Amniotic stem cell (primary cell): ENCODE results near the gene MYL12B.
A peak's percentile ranks its signal among the peaks of the same experiment; 100 is the strongest.
"Not testable (repeated sequence)": the region's sequence is repeated elsewhere in the genome, so short reads cannot be mapped to it uniquely, and the experiment has no call there.

Experiments used
- DNase-seq: peaks from one replicate; lab custom pipeline; 2025; lab: John Stamatoyannopoulos, UW

Gene MYL12B

DNA sequence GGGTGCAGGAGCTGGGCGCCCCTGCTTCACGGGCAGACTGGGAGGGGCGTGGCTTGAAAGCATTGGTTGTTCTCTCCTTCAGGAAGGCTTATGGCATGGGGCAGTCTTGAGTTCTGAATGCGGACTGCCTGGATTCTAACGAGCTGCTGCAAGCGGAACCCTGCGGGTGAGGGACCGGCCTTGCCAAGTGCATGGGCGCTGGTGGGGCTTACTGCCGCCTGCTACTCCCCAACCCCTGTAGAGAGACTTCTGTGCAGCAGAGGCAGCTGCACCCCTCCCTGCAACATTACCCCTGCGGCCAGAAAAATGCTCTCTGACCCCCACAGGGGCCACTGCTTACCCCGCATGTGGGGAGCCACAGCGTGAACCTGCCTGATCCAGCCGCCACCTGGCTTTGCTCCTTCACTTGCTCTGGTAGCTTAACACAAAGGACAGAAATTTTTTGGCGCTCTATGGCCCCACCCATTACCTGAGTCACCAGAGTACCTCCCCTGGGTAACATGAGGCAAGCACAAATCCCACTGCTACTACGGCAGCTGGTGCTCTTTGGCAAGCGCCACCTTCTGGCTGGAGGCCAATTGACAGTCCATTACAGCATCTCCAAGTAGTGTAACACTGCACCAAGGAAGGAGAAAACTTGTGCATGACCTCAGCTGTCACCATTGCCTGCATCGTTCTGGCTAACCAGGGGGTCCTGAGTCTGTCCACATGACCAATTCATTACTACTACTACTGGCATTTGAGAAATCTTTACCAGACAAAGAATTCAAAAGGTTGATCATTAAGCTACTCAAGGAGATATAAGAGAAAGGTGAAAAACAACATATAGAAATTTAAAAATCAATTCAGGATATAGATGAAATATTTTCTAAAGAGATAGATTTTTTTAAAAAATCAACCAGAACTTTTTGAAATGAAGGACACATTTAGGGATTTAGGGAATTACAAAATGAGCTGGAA, 35.4 kb downstream of the MYL12B start:
- peak; percentile 47 for DNase-seq

GRCh38 chr18:3304832-3305231, 42.9 kb downstream of the MYL12B start:
- no peak for DNase-seq

- peak; percentile 63 for DNase-seq
Observed at GRCh38 chr18:3305354-3305762, 43.4 kb downstream of the MYL12B start.

DNA sequence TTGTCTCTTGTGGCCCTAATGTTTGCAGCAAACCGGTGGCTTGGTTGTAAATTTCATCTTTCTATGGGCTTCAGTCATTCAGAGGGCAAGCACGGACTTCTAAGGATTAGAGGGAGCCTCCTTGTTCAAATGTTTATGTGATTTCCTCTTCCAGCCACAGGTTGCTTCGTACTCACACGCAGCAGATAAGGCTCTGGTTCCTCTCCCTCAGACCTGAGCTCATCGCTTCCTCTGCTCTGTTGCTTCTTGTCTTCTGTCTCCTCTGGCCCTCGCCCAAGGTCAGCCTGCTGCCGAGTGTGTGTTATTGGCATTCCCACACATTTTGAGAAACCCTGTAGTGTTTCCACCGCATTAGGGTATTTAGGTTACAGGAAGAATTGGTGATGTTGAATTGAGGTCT, 44.0 kb downstream of the MYL12B start:
- no peak for DNase-seq

DNA sequence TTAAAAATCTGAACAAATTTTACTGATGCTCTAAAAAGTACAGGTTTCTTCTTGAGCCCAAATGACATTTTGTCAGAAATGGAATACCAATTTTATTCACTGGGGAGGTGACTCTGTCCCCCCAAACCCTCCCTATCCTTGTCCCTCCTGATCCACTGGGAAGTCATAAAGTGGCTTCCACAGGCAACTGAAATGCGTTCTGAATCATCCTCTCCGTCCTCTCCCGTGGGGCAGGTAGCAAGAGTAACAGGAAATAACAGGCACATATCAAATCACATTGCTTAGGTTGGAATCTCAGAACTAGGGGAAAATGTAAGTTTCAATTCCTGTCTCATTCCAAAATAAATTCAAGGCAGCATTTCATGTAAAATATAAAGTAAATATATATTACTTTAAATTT, 44.5 kb downstream of the MYL12B start:
- no peak for DNase-seq

GRCh38 chr18:3313685-3314084, 51.8 kb downstream of the MYL12B start:
- no peak for DNase-seq

DNA sequence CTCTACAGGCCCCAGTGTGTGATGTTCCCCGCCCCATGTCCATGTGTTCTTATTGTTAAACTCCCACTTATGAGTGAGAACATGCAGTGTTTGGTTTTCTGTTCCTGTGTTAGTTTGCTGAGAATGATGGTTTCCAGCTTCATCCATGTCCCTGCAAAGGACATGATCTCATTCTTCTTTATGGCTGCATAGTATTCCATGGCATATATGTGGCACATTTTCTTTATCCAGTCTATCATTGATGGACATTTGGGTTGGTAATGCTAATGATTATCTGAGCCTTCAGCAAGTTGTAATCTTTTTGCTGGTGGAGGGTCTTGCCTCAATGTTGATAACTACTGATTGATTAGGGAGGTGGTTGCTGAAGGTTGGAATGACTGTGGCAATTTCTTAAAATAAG, 53.4 kb downstream of the MYL12B start:
- not testable (repeated sequence) for DNase-seq

- DNase-seq, result no peak
Observed at GRCh38 chr18:3319399-3319798, 57.5 kb downstream of the MYL12B start.

DNA sequence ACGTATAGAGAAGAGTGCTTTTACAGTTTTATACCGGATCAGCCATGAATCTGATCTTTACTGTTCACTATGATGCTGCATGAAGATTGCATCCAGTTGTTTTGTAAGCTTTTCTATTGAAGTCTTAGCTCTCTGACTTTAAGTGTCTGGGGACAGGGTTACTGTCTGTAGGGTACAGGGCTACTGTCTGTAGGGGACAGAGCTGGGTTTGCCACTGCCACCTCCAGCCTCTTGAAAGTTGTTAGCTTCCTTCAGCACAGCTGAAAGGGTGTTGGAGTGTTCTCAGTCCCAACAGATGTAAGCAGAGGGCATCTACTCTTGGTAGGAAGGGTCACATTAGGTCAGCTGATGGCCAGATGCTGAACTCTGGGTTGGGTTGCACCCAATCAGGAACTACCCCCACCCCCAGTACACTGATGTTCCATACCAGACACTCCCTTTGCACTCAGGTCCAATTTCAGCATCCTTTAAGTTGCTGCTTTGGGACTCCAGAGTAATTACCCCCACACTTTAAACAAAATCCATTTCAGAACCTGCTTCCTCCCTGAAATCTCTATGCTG, 58.0 kb downstream of the MYL12B start:
- DNase-seq, result no peak

DNA sequence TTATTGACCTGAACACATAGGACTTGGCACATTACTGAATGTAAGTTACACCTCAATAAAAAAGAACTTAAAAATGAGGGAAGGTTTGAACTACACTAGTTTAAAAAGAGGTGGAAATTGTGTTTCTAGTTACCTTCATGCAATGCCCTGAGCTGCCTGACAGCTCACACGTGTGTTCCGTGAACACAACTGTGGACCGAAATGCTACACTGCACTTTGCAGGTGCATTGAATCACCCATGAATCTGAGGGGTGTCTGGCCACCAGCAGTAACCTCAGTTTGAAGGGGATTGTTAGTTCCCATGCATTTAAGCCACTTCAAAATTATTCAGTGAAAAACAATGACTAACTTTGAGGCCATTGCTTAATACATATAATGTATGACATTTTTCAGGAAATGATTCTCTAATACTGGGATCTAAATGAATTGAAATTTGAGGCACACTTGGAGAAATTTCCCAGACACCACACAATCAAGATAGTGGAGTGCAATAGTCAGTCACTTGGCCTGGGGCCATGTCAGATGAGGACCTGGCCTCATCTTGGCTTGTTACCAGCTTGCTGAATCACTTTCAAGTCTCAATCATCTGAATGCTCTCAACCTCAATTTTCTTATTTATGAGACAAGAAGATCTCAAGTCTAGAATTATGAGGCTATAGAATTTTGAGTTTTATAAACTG, 59.3 kb downstream of the MYL12B start:
- peak; percentile 25 for DNase-seq

DNA sequence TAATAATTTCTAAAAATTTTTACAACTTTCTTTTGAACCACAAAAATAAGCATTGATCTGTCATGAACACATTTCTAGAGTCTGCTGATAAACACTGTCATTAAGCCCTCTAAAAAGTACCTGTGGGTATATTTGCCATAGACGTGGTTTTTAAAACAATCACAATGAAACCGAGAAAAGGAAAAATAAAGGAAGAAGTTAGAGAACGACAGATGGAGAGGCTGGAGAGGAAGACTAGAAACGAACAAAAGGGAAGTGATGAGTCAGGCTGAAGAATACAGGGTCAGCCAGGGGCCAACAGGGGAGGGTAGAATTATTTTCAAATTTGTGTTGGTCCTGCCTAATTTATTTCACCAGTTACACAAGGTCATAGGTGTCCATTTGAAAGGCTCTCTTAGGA, 62.0 kb downstream of the MYL12B start:
- DNase-seq, result no peak
